GM23248 (cell line): ENCODE data around the gene ICOS. TPM values are rescaled to one million over a fixed set of nuclear protein-coding genes. Genes with fewer than 3 reads are reported as not detected.
"Not testable (repeated sequence)": the region's sequence is repeated elsewhere in the genome, so short reads cannot be mapped to it uniquely, and the experiment has no call there.

Experiments used
- DNase-seq: peaks from one replicate; pipeline ENCODE4 v3.0.0-alpha.2; 2015
- H2AFZ ChIP-seq: fragments of 200-600 bp; sonication (generic); 2 replicates; pipeline ENCODE4 v1.6.1; 2016; ENCODE audit warnings: antibody characterized with exemption
- H3F3A ChIP-seq: fragments of 200-600 bp; sonication (generic); 2 replicates; pipeline ENCODE4 v1.6.1; 2016; ENCODE audit warnings: mild to moderate bottlenecking, antibody characterized with exemption, mixed run types; ENCODE audit not compliant: insufficient read depth
- H3K27ac ChIP-seq: fragments of 200-600 bp; sonication (generic); 2 replicates; pipeline ENCODE4 v1.5.1; 2016; ENCODE audit warnings: mild to moderate bottlenecking
- H3K27me3 ChIP-seq: fragments of 200-600 bp; sonication (generic); replicated peaks from 2 replicates; pipeline ENCODE4 v1.6.1; 2016; ENCODE audit warnings: mild to moderate bottlenecking; ENCODE audit not compliant: insufficient read depth
- H3K36me3 ChIP-seq: fragments of 200-600 bp; sonication (generic); 2 replicates; pipeline ENCODE4 v1.6.1; 2016; ENCODE audit warnings: low read depth, mild to moderate bottlenecking
- H3K4me1 ChIP-seq: fragments of 200-600 bp; sonication (generic); 2 replicates; pipeline ENCODE4 v1.6.1; 2016; ENCODE audit warnings: mild to moderate bottlenecking; ENCODE audit not compliant: insufficient read depth
- H3K4me2 ChIP-seq: fragments of 200-600 bp; sonication (generic); one replicate; pipeline ENCODE4 v1.6.1; 2016; ENCODE audit warnings: mild to moderate bottlenecking; ENCODE audit not compliant: unreplicated experiment
- H3K4me3 ChIP-seq: fragments of 200-600 bp; sonication (generic); 2 replicates; pipeline ENCODE4 v1.5.1; 2016; ENCODE audit warnings: mild to moderate bottlenecking
- H3K79me2 ChIP-seq: fragments of 200-600 bp; sonication (generic); 2 replicates; pipeline ENCODE4 v1.6.1; 2016; ENCODE audit warnings: mild to moderate bottlenecking; ENCODE audit not compliant: insufficient read depth
- H3K9ac ChIP-seq: fragments of 200-600 bp; sonication (generic); 2 replicates; pipeline ENCODE4 v1.6.1; 2016; ENCODE audit warnings: mild to moderate bottlenecking
- H3K9me2 ChIP-seq: fragments of 200-600 bp; sonication (generic); 2 replicates; pipeline ENCODE4 v1.6.1; 2016; ENCODE audit warnings: mixed run types, mild to moderate bottlenecking, moderate library complexity; ENCODE audit not compliant: insufficient read depth
- H3K9me3 ChIP-seq: fragments of 200-600 bp; sonication (generic); one replicate; pipeline ENCODE4 v1.6.1; 2017; ENCODE audit warnings: low read depth
- H4K20me1 ChIP-seq: fragments of 200-600 bp; sonication (generic); 2 replicates; pipeline ENCODE4 v1.6.0; 2016; ENCODE audit not compliant: insufficient read depth
- EZH2 ChIP-seq: fragments of 200-600 bp; sonication (generic); IDR thresholded peaks from 2 replicates; pipeline ENCODE4 v1.6.1; 2018; ENCODE audit warnings: antibody characterized with exemption, mild to moderate bottlenecking; ENCODE audit not compliant: insufficient read depth, poor library complexity, severe bottlenecking
- EZH2phosphoT487 ChIP-seq: fragments of 200-600 bp; sonication (generic); IDR thresholded peaks from 2 replicates; pipeline ENCODE4 v1.6.1; 2018; ENCODE audit warnings: antibody characterized with exemption, moderate library complexity, mild to moderate bottlenecking, low read depth; ENCODE audit not compliant: insufficient read depth
- WGBS, 2 experiments: methylation state at CpG; one replicate each; pipeline ENCODE4 v1.1.6; 2015 to 2017; ENCODE audit warnings: low lambda C conversion rate in 2 of 2, low coverage in 1 of 2; ENCODE audit errors: missing lambda C conversion rate in 2 of 2; 5-methylcytosine and 5-hydroxymethylcytosine counted together
- in situ Hi-C: fragments of 300-500 bp; cut with MboI; formaldehyde crosslinking; loops from 2 replicates; pipeline ENCODE4 v1.15.0; 2020
- polyA plus RNA-seq: library from polyadenylated mRNA; unstranded; fragments of >200 nt; fragmentation: Nextera tagmentation; extraction: Ambion mirVana; gene quantifications from 2 replicates; pipeline ENCODE4 v1.2.1, GENCODE V29; 2016
- total RNA-seq: library from RNA; depleted of rRNA; stranded (reverse); fragments of >200 nt; shearing (Covaris generic); gene quantifications from 2 replicates; pipeline ENCODE4 v1.2.3, GENCODE V29; 2014

ICOS gene
- total and polyA plus RNA-seq, 2 experiments from 2014 or later: not detected

GRCh38 chr2:203937788-203938187, 1.2 kb downstream of the ICOS start:
- no peaks in the 10 kb centered on the region for H3K79me2 ChIP-seq
- H4K20me1 ChIP-seq: no peaks in the 10 kb centered on the region
- H3K36me3 ChIP-seq: no peaks in the 10 kb centered on the region
- no peak overlapping the region for H3K27ac ChIP-seq
- H3K9me2 ChIP-seq: no peaks in the 10 kb centered on the region
- DNase-seq: no peak
- H3K27me3 ChIP-seq: peaks cover 20% of the 10 kb centered on the region
- H3K4me3 ChIP-seq: no peak overlapping the region
- 90 to 95% methylated on average over 1 of the region's 1 CpG for WGBS, 2 experiments
- H2AFZ ChIP-seq: no peak overlapping the region
- H3K4me1 ChIP-seq: 0 out of 2 replicates have a peak, but pooled peaks cover 3% of the 10 kb centered on the region
- in situ Hi-C loops: no loop called here
- peaks cover 7% of the 10 kb centered on the region; the same call in 1 of the 2 replicates for H3F3A ChIP-seq
- no peak overlapping the region for H3K4me2 ChIP-seq
- no peak overlapping the region for H3K9ac ChIP-seq
- TF ChIP-seq EZH2phosphoT487 (no peak), EZH2 (no peak)
- H3K9me3 ChIP-seq: no peaks in the 10 kb centered on the region

GRCh38 chr2:203940039-203940438, 3.5 kb downstream of the ICOS start:
- Histone ChIP-seq H3K9me3 (no peaks in the 10 kb centered on the region), H3K79me2 (no peaks in the 10 kb centered on the region), H3F3A (no peaks in the 10 kb centered on the region), H3K9ac (no peak overlapping the region), H3K36me3 (no peaks in the 10 kb centered on the region), H3K4me3 (no peak overlapping the region), H2AFZ (no peak overlapping the region), H3K4me2 (no peak overlapping the region), H3K27me3 (peaks cover 20% of the 10 kb centered on the region), H4K20me1 (no peaks in the 10 kb centered on the region), H3K9me2 (no peaks in the 10 kb centered on the region), H3K27ac (no peak overlapping the region), H3K4me1 (no peaks in the 10 kb centered on the region)
- in situ Hi-C loops: no loop called here
- DNase-seq: no peak
- no peak for TF ChIP-seq EZH2phosphoT487
- TF ChIP-seq EZH2: no peak
- WGBS, 2 experiments: 40 to 57% methylated on average over 4 of the region's 4 CpGs

- H3K79me2 ChIP-seq, H3F3A ChIP-seq, H3K9me3 ChIP-seq, H3K9ac ChIP-seq, H2AFZ ChIP-seq, H3K36me3 ChIP-seq, H3K4me2 ChIP-seq, H3K4me3 ChIP-seq, H3K9me2 ChIP-seq, in situ Hi-C loops, DNase-seq, H3K4me1 ChIP-seq, H4K20me1 ChIP-seq, H3K27ac ChIP-seq: not testable (repeated sequence)
- 82 to 83% methylated on average over 7 of the region's 7 CpGs for WGBS, 2 experiments
- H3K27me3 ChIP-seq: peaks cover 14% of the 10 kb centered on the region
Measured at GRCh38 chr2:203943493-203944382, 7.2 kb downstream of the ICOS start.

GRCh38 chr2:203948733-203949132, 12.2 kb downstream of the ICOS start:
- H3K79me2 ChIP-seq: no peaks in the 10 kb centered on the region
- H3K9ac ChIP-seq: no peak overlapping the region
- DNase-seq: no peak
- no peaks in the 10 kb centered on the region for H3K36me3 ChIP-seq
- H3K4me2 ChIP-seq: no peak overlapping the region
- TF ChIP-seq EZH2phosphoT487: no peak
- TF ChIP-seq EZH2: no peak
- H3K4me3 ChIP-seq: no peak overlapping the region
- 83 to 86% methylated on average over 1 of the region's 1 CpG for WGBS, 2 experiments
- no peaks in the 10 kb centered on the region for H3K27me3 ChIP-seq
- in situ Hi-C loops: no loop called here
- H3F3A ChIP-seq: no peaks in the 10 kb centered on the region
- no peak overlapping the region for H2AFZ ChIP-seq
- H3K4me1 ChIP-seq: peaks cover 6% of the 10 kb centered on the region; the same call in 1 of the 2 replicates
- H3K9me3 ChIP-seq: no peaks in the 10 kb centered on the region
- H3K27ac ChIP-seq: no peak overlapping the region
- H4K20me1 ChIP-seq: no peaks in the 10 kb centered on the region
- H3K9me2 ChIP-seq: no peaks in the 10 kb centered on the region
